IPS DF 4.7 (cell line): ENCODE data around the gene RNF133.
"Not testable (repeated sequence)": the region's sequence is repeated elsewhere in the genome, so short reads cannot be mapped to it uniquely, and the experiment has no call there.

Source experiments
- DNase-seq: peaks from one replicate; pipeline ENCODE4 v3.0.0-alpha.2; 2013; ENCODE audit warnings: low spot score; ENCODE audit errors: extremely low read depth

RNF133 gene

GRCh38 chr7:122689346-122690109, 9.4 kb downstream of the RNF133 start:
- no peak for DNase-seq

- no peak for DNase-seq
Measured at GRCh38 chr7:122688400-122688998, 10.4 kb downstream of the RNF133 start.

GRCh38 chr7:122686360-122686878, 12.5 kb downstream of the RNF133 start:
- DNase-seq, result no peak

GRCh38 chr7:122684504-122684903, 14.4 kb downstream of the RNF133 start:
- no peak for DNase-seq

GRCh38 chr7:122682815-122683550, 15.9 kb downstream of the RNF133 start:
- no peak for DNase-seq

GRCh38 chr7:122681186-122681585, 17.7 kb downstream of the RNF133 start:
- DNase-seq, result not testable (repeated sequence)

- DNase-seq, result no peak
Measured at GRCh38 chr7:122679813-122680212, 19.1 kb downstream of the RNF133 start.

GRCh38 chr7:122679269-122679709, 19.6 kb downstream of the RNF133 start:
- peak; percentile 100 for DNase-seq

GRCh38 chr7:122677149-122677548, 21.8 kb downstream of the RNF133 start:
- no peak for DNase-seq

GRCh38 chr7:122676466-122676865, 22.5 kb downstream of the RNF133 start:
- no peak for DNase-seq

- DNase-seq, result no peak
Measured at GRCh38 chr7:122675621-122676020, 23.3 kb downstream of the RNF133 start.

- DNase-seq, result no peak
Measured at GRCh38 chr7:122675011-122675410, 23.9 kb downstream of the RNF133 start.

- no peak for DNase-seq
Measured at GRCh38 chr7:122674502-122674901, 24.4 kb downstream of the RNF133 start.

GRCh38 chr7:122673951-122674350, 25.0 kb downstream of the RNF133 start:
- no peak for DNase-seq

GRCh38 chr7:122672536-122672935, 26.4 kb downstream of the RNF133 start:
- no peak for DNase-seq

- DNase-seq, result no peak
Measured at GRCh38 chr7:122663733-122664132, 35.2 kb downstream of the RNF133 start.

GRCh38 chr7:122658856-122659255, 40.1 kb downstream of the RNF133 start:
- DNase-seq, result no peak

- DNase-seq, result no peak
Measured at GRCh38 chr7:122653685-122654084, 45.2 kb downstream of the RNF133 start.

GRCh38 chr7:122652876-122653275, 46.0 kb downstream of the RNF133 start:
- DNase-seq, result no peak

GRCh38 chr7:122651451-122651850, 47.5 kb downstream of the RNF133 start:
- DNase-seq, result no peak
